Tibial artery (tissue), 4 donors: ENCODE measurements around the gene KRT14.

Source experiments
- DNase-seq, 2 donors: peaks; one replicate each; pipeline ENCODE4 v3.0.0-alpha.2; 2019
- H3K27ac ChIP-seq, 2 donors: fragments of 200-600 bp; sonication (generic) in 1 of 2; 1 replicate in 1 of 2; 2 replicates in 1 of 2; pipeline ENCODE4 v1.5.1; 2018 to 2019; ENCODE audit warnings: mild to moderate bottlenecking in 1 of 2
- H3K27me3 ChIP-seq, 2 donors: fragments of 200-600 bp; sonication (generic) in 1 of 2; one replicate each; pipeline versions ENCODE4 v1.5.1 to v1.6.0; 2016 to 2019
- H3K36me3 ChIP-seq, 3 donors: fragments of 200-600 bp; sonication (generic) in 2 of 3; one replicate each; pipeline ENCODE4 v1.5.1; 2016 to 2019; ENCODE audit warnings: mild to moderate bottlenecking in 2 of 3
- H3K4me1 ChIP-seq, 4 donors: fragments of 200-600 bp; sonication (generic) in 2 of 4; 1 replicate in 3 of 4; 2 replicates in 1 of 4; pipeline ENCODE4 v1.5.1; 2016 to 2019
- H3K4me3 ChIP-seq, 2 donors: fragments of 200-600 bp; sonication (generic) in 1 of 2; 1 replicate in 1 of 2; 2 replicates in 1 of 2; pipeline ENCODE4 v1.5.1; 2018 to 2019; ENCODE audit warnings: mild to moderate bottlenecking in 2 of 2
- H3K9me3 ChIP-seq, 3 donors: fragments of 200-600 bp; sonication (generic) in 1 of 3; one replicate each; pipeline ENCODE4 v1.5.1; 2016 to 2019
- intact Hi-C: fragments of 100-400 bp; cut with DNase I; formaldehyde crosslinking; loops from one replicate; pipeline ENCODE4 v1.15.0; 2023; ENCODE audit warnings: low total_unique reads
- TF ChIP-seq, protein P1 (sequence below), 2 experiments: fragments of 200-600 bp in 1 of 2; fragments of 450-650 bp in 1 of 2; IDR thresholded peaks; one replicate each; pipeline ENCODE4 v1.5.1; 2017 to 2019; ENCODE audit warnings: antibody characterized with exemption in 2 of 2, mild to moderate bottlenecking in 1 of 2, moderate library complexity in 1 of 2

The KRT14 gene

DNA sequence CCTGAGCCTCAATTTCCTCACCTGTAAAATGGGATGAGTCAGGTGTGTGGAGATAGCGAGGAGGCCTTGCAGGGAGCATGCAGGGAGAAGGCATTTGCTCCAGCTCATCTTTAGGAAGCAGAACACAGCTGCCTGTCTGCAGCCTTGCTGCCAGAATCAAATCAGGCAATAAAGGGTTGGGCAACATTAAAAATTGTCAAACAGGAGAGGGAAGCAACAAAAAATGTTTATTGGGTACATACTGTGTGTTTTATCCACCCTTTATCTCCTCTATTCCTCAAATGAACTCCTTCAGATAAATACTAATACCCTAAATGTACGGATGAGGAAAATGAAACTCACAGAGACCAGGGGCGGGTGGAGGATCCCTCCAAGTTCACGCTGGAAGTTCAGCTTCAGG, 13.6 kb upstream of the KRT14 start:
- no peaks in the 10 kb centered on the region for H3K9me3 ChIP-seq
- intact Hi-C loops, result no loop called here
- TF ChIP-seq, protein P1, sequence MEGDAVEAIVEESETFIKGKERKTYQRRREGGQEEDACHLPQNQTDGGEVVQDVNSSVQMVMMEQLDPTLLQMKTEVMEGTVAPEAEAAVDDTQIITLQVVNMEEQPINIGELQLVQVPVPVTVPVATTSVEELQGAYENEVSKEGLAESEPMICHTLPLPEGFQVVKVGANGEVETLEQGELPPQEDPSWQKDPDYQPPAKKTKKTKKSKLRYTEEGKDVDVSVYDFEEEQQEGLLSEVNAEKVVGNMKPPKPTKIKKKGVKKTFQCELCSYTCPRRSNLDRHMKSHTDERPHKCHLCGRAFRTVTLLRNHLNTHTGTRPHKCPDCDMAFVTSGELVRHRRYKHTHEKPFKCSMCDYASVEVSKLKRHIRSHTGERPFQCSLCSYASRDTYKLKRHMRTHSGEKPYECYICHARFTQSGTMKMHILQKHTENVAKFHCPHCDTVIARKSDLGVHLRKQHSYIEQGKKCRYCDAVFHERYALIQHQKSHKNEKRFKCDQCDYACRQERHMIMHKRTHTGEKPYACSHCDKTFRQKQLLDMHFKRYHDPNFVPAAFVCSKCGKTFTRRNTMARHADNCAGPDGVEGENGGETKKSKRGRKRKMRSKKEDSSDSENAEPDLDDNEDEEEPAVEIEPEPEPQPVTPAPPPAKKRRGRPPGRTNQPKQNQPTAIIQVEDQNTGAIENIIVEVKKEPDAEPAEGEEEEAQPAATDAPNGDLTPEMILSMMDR (IDR thresholded peaks at IDR 0.05), result no peak
- DNase-seq, result no peak
- H3K36me3 ChIP-seq, result no peaks in the 10 kb centered on the region
- no peaks in the 10 kb centered on the region for H3K4me1 ChIP-seq
- no peaks in the 10 kb centered on the region for H3K27me3 ChIP-seq
- no peak overlapping the region for H3K4me3 ChIP-seq
- no peak overlapping the region for H3K27ac ChIP-seq

DNA sequence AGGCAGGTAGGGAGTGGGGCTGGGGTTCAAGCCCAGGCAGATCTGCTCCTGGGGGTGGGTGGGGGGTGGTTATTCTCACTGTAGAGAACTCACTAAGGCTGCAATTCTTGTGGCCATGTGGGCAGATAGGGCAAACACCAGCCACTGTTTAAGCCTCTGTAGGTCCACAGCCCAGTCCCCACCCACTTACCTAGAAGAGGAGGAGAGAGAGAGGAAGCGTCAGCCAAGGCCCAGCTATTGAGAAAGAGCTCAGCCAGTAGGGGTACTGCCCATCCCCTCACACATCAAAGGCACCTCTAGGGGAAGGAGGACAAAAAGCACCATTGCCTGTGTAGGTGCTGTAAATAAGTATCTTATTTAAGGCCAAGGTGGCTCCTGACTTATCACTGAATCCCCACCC, 13.0 kb upstream of the KRT14 start:
- H3K36me3 ChIP-seq, result no peaks in the 10 kb centered on the region
- no peaks in the 10 kb centered on the region for H3K4me1 ChIP-seq
- H3K27me3 ChIP-seq, result no peaks in the 10 kb centered on the region
- intact Hi-C loops, result no loop called here
- H3K9me3 ChIP-seq, result no peaks in the 10 kb centered on the region
- TF ChIP-seq, protein P1 (IDR thresholded peaks at IDR 0.05), result no peak
- DNase-seq, result no peak
- H3K27ac ChIP-seq, result no peak overlapping the region
- H3K4me3 ChIP-seq, result no peak overlapping the region

DNA sequence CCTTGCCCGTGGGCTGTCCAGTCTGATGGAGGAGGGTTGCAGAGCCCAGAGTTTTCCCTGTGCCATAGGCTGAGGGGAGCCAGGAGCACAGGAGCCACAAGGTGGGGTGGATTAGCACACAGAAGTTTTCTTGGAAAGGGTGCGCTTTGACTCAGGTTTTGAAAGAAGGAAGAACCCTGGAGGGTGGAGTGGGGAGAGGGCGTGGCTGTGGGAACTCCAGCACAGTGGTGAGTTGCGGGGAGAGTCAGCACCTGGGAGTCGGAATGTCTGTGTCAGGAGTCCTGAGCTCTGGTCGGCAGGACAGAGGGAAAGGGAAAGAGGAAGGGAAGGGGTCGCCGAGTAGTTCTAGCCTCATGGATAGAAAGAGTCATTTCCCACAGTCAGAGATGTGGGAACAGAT, 8.9 kb upstream of the KRT14 start:
- Histone ChIP-seq H3K4me3 (no peak overlapping the region), H3K27me3 (peaks cover 0 to 8% of the 10 kb centered on the region in 2 donors), H3K36me3 (no peaks in the 10 kb centered on the region), H3K4me1 (no peaks in the 10 kb centered on the region), H3K9me3 (no peaks in the 10 kb centered on the region), H3K27ac (no peak overlapping the region)
- TF ChIP-seq, protein P1 (IDR thresholded peaks at IDR 0.05), result no peak
- no peak for DNase-seq
- intact Hi-C loops, result no loop called here

DNA sequence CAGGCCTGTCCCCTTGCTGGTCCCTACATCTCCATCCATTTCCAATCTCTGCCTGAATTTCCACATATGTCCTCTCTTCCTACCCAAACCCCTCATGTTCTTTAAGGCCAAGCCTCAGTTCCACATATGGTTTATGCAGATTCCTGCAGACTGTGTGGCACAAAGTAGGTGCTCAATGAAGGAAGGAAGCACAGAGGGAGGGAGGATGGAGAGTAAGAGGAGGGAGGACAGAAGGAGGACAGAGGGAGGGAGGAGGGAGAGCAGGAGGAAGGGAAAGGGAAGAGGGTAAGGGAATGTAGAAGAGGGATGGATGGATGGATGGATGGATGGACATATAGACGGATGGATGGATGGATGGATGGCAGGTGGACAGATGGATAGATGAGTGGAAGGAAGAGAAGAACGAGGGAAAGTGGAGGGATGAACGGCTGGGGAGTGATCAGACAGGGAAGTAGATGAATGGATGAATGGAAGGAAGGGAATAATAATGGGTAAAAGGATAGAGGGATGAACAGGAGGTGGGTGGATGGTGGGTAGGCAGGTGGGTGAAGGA, 7.7 kb upstream of the KRT14 start:
- H3K4me3 ChIP-seq, result no peak overlapping the region
- H3K27me3 ChIP-seq, result peaks cover 0 to 8% of the 10 kb centered on the region in 2 donors
- DNase-seq, result no peak
- no peaks in the 10 kb centered on the region for H3K9me3 ChIP-seq
- TF ChIP-seq, protein P1 (IDR thresholded peaks at IDR 0.05), result no peak
- no peak overlapping the region for H3K27ac ChIP-seq
- no peaks in the 10 kb centered on the region for H3K36me3 ChIP-seq
- peaks cover 0 to under 1% (median under 1%) of the 10 kb centered on the region in 4 donors for H3K4me1 ChIP-seq
- intact Hi-C loops, result no loop called here

DNA sequence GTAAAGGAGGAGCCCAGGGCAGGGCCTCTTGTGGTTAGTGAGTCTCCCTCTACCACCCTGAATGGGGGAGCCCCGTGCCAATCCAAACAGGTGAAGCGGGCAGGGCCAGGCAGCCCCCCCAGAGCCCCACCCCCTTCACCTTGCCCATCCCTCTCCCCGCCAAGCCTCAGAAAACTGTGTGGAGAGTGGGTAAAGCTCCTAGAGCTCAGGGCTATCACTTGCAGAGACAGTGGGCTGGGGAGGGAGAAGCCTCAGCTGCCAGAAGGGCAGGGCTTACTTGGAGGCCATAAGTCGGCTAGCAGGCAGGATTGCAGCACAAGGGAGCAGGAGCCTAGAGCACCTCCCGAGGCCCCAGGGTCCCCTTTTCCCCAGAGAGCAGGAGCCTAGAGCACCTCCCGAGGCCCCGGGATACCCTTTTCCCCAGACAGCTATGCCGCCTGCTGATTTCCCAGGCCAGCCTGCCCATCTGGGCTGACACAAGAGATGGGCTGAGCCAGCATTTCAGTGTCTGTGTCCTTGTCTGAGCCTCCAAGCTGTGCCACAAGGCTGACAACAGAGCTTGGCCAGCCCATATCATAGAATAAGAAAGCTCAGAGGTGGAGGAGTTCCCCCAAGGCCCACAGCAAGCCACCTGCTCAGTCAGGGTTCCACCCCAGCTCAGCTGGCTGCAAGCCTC, 6.7 kb upstream of the KRT14 start:
- intact Hi-C loops, result no loop called here
- no peaks in the 10 kb centered on the region for H3K36me3 ChIP-seq
- H3K27me3 ChIP-seq, result peaks cover 0 to 8% of the 10 kb centered on the region in 2 donors
- no peak for DNase-seq
- no peaks in the 10 kb centered on the region for H3K9me3 ChIP-seq
- H3K4me1 ChIP-seq, result peaks cover 0 to 8% (median 3%) of the 10 kb centered on the region in 4 donors
- H3K4me3 ChIP-seq, result no peak overlapping the region
- no peak overlapping the region for H3K27ac ChIP-seq
- TF ChIP-seq, protein P1 (IDR thresholded peaks at IDR 0.05), result no peak
